Panc1 (cell line): ENCODE results near the gene LNPEP.

ENCODE experiments used
- CTCF ChIP-seq: fragments of 450-650 bp; IDR thresholded peaks from 2 replicates; pipeline ENCODE4 v1.5.1; 2017; ENCODE audit warnings: mild to moderate bottlenecking
- REST ChIP-seq, 2 experiments: IDR thresholded peaks; 2 replicates each; pipeline ENCODE4 v1.6.1; 2011 to 2012; ENCODE audit warnings: low read depth in 2 of 2, control low read depth in 1 of 2, low read length in 1 of 2, mild to moderate bottlenecking in 1 of 2, moderate library complexity in 1 of 2; ENCODE audit not compliant: insufficient read depth in 1 of 2
- SIN3A ChIP-seq: IDR thresholded peaks from 2 replicates; pipeline ENCODE4 v1.6.1; 2012; ENCODE audit warnings: low read depth, mild to moderate bottlenecking, low read length, moderate library complexity, borderline replicate concordance; ENCODE audit not compliant: insufficient read depth

- TF ChIP-seq CTCF (no peak), REST (IDR thresholded peaks at IDR 0.05; ENCODE audit: insufficient read depth in 1 of 2, low read depth in 2 of 2, low read length in 1 of 2) (no peak), SIN3A (no peak)
These were observed 3.9 kb upstream of the LNPEP start for GRCh38 chr5:96932026-96932425.
